Stimulated activated effector memory CD8-positive, alpha-beta T cell treated with anti-CD3 and anti-CD28 coated beads, Interleukin-12 subunit alpha, Interleukin-12 subunit beta, amount 100 ng/mL, for 72 hours (primary cell): Measurements from ENCODE around the gene CCDC24.

Source experiments
- ATAC-seq: fragments of 150-1000 bp; cut with Tn5 transposase; 2 replicates; pipeline ENCODE4 v1.10.0; 2021
- DNase-seq, 2 donors: peaks; one replicate each; pipeline ENCODE4 v3.0.0; 2021 to 2022; ENCODE audit warnings: low spot score in 2 of 2
- H3K27ac Mint-ChIP-seq: one replicate; pipeline ENCODE4 v1.8.0; 2022; ENCODE audit warnings: mild to moderate bottlenecking, mixed read lengths
- H3K36me3 Mint-ChIP-seq: one replicate; pipeline ENCODE4 v1.8.0; 2022; ENCODE audit warnings: mild to moderate bottlenecking, mixed read lengths
- H3K4me1 Mint-ChIP-seq: one replicate; pipeline ENCODE4 v1.8.0; 2022; ENCODE audit warnings: mixed read lengths
- H3K4me3 Mint-ChIP-seq: one replicate; pipeline ENCODE4 v1.8.0; 2022; ENCODE audit warnings: mild to moderate bottlenecking, mixed read lengths
- H3K9me3 Mint-ChIP-seq: one replicate; pipeline ENCODE4 v1.8.0; 2022; ENCODE audit warnings: mixed read lengths

Gene CCDC24

DNA sequence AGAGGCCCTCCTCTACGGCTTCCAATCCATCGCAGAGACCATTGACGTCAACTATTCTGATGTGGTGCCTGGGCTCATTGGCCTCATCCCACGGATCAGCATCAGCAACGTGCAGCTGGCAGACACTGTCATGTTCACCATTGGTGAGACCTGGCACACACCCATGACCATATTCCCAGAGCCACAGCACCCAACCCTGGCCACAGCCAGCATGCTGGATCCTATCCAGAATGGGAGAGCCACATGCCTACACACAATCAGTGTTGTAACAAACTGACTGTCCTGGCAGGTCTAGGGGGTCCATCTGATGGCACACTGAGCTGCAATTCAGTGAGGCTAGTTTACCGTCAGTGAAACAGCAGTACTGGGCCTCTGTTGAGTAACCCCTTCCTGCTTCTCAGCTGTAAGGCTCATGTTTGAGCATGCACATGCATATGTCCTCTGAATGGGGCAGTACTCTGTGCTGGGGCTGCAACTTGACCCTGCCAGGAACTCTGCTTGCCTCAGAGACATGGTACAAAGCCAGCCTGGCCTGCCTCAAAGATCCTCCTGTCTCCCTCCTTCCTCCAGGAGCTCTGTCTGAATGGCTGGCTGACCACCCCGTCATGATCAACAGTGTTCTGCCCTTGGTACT lies 33.9 kb upstream of the CCDC24 start:
- Mint-ChIP-seq H3K4me3 (no peak overlapping the region), H3K9me3 (no peaks in the 10 kb centered on the region), H3K4me1 (no peaks in the 10 kb centered on the region), H3K36me3 (peaks cover 11% of the 10 kb centered on the region), H3K27ac (peak overlapping the region; percentile 13)
- DNase-seq: no peak
- ATAC-seq: no peak

DNA sequence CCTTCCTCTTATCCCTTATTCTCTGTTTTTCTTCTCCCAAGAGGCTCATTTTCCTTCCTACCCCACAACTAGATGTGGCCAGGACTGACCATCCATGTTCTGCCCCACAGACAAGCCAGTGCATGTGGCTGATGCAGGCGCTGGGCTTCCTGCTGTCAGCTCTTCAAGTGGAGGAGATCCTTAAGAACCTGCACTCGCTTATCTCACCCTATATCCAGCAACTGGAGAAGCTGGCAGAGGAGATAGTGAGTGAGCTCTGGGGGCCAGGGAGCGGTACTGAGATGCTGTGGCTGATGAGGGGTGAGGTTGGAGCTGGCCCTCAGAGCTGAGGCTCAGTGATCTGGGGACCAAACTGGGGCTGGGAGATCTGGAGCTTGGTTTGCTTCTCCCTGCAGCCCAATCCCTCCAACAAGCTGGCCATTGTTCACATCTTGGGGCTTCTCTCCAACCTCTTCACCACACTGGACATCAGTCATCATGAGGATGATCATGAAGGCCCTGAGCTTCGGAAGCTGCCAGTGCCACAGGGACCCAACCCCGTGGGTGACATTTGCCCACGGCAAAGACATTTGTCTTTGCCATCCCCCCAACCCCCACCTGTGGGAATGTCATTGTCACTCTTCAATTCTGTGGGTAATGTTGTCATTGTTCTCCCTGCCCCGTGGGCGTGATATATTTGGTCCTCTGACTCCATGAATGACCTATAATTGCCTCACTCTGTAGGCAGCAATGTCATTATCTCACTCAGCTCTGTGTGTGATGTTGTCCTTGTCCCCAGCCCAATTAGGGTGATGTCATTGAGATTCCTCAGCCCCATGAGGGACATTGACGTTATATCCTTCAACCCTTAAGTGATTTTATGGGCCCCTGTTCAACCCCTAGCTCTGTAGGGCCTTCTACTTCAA lies 32.8 kb upstream of the CCDC24 start:
- H3K36me3 Mint-ChIP-seq: peaks cover 11% of the 10 kb centered on the region
- ATAC-seq: no peak
- no peak overlapping the region for H3K4me3 Mint-ChIP-seq
- no peaks in the 10 kb centered on the region for H3K9me3 Mint-ChIP-seq
- H3K4me1 Mint-ChIP-seq: no peaks in the 10 kb centered on the region
- H3K27ac Mint-ChIP-seq: no peak overlapping the region
- no peak for DNase-seq

DNA sequence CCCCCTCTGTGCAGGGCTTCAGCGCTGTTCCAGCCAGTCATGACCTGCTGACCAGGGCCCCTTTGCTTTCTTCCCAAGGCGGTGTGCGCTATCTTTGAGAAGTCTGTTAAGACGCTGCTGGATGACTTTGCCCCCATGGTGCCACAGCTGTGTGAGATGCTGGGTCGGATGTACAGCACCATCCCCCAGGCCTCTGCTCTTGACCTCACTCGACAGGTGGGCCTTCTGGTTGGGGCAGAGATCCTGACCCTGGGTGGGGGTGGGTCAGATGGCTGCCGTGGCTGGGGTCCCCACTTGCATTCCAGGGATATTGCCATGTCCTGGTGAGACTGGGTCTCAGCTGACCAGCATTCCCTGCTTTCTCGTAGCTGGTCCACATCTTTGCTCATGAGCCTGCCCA lies 30.6 kb upstream of the CCDC24 start:
- Mint-ChIP-seq H3K36me3 (peaks cover 11% of the 10 kb centered on the region), H3K4me3 (no peak overlapping the region), H3K4me1 (no peaks in the 10 kb centered on the region), H3K27ac (peak overlapping the region; percentile 33), H3K9me3 (no peaks in the 10 kb centered on the region)
- DNase-seq (no peak), ATAC-seq (no peak)

DNA sequence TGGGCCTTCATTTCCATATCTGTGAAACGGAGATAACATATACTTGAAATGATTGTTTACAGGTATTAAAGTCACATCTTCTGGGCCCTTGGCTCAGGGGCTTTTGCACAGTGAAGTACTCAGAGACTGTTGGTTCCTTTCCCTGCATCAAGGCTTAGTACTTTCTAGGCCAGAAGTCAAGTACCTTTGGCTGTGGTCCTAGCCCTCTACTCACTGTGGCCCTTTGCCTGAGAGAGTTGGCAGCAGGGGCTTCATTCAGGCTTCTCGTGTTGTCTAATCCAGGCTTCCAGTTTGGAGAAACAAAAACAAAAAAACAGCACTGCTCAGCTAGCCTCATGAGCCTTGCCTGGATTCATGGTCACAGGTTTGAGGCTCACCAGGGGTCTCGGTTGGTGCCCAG lies 29.7 kb upstream of the CCDC24 start:
- Mint-ChIP-seq H3K4me3 (no peak overlapping the region), H3K4me1 (no peaks in the 10 kb centered on the region), H3K9me3 (no peaks in the 10 kb centered on the region), H3K27ac (no peak overlapping the region), H3K36me3 (peaks cover 11% of the 10 kb centered on the region)
- no peak for ATAC-seq
- no peak for DNase-seq

DNA sequence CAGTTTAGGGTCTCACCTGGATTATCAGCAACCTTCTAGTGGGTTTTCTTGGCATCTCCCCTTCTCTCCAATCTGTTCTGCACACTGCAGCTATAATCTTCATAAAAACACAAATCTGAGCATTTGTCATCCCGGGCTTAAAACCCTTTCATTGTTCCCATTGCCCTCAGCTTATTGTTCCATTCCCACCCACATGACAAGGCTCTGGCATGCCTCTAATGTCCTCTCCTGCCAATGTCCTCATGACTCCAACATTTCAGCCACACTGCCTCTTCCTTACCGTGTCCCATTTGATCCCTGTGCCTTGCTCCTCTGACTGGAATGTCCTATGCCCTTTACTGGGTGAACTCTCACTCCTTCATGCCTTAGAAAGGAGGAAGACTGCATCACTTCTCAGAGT lies 29.1 kb upstream of the CCDC24 start:
- H3K36me3 Mint-ChIP-seq: peaks cover 7% of the 10 kb centered on the region
- no peak for DNase-seq
- no peak overlapping the region for H3K27ac Mint-ChIP-seq
- H3K9me3 Mint-ChIP-seq: no peaks in the 10 kb centered on the region
- no peak for ATAC-seq
- H3K4me3 Mint-ChIP-seq: no peak overlapping the region
- no peaks in the 10 kb centered on the region for H3K4me1 Mint-ChIP-seq

DNA sequence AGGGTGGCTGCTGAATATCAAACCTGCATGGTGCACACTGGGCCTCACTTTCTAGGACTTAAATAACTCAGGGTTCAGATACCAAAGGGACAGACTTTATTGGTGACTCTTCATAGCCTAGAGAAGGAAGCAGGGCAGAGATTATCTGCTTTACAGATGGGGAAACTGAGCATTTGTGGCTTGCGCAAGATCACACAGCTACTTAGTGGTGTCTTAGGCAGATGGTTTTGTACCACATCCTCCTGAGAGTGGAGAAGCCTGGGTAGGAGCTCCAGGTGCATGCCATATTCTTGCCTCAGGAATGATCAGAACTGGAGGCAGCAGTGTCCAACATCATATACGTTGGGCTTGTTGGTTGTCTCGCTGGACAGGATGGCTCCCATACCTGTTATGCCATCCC lies 28.4 kb upstream of the CCDC24 start:
- Mint-ChIP-seq H3K27ac (no peak overlapping the region), H3K36me3 (no peaks in the 10 kb centered on the region), H3K9me3 (no peaks in the 10 kb centered on the region), H3K4me1 (no peaks in the 10 kb centered on the region), H3K4me3 (no peak overlapping the region)
- ATAC-seq: no peak
- no peak for DNase-seq

DNA sequence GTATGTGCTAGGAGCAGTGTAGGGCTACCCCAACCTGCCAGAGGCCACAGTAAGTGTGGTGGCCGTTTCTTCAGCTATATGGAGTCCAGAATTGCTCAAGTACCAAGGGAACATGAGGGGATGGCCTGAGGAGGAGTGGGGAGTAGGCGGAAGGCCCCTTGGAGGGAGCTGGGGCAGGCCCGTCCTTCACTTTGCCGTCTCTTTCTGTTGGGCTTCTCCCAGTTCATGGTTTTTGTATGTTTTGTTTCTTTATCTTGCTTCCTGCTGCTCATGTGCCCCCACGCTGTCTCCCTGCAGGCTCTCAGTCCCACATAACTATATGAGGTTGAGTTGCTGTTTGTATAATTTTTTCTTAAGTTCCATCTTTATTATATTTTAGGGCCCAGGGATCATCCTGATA lies 27.5 kb upstream of the CCDC24 start:
- Mint-ChIP-seq H3K36me3 (no peaks in the 10 kb centered on the region), H3K4me1 (no peaks in the 10 kb centered on the region), H3K4me3 (no peak overlapping the region), H3K27ac (no peak overlapping the region), H3K9me3 (no peaks in the 10 kb centered on the region)
- DNase-seq: no peak
- no peak for ATAC-seq

DNA sequence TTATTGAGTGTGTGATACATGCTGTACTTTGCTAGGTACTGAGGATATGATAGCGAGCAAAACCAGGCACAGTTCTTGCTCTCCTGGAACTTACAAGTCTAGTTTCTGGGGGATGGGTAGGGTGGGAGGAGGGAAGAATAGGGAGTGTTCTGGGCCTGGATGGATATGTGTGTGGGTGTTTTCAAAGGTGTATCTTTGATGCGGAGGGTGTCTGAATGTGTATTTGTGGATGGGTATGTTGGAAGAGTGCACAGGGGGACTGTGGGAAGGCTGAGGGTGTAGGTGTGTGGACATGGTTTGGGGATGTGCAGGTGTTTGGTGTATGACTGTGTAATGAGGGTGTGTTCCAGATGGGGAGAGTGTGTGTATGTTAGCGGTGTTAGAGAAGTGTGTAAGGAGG lies 26.1 kb upstream of the CCDC24 start:
- DNase-seq: no peak
- peaks cover 12% of the 10 kb centered on the region for H3K4me1 Mint-ChIP-seq
- no peak overlapping the region for H3K4me3 Mint-ChIP-seq
- no peak for ATAC-seq
- H3K9me3 Mint-ChIP-seq: no peaks in the 10 kb centered on the region
- H3K36me3 Mint-ChIP-seq: no peaks in the 10 kb centered on the region
- H3K27ac Mint-ChIP-seq: no peak overlapping the region

DNA sequence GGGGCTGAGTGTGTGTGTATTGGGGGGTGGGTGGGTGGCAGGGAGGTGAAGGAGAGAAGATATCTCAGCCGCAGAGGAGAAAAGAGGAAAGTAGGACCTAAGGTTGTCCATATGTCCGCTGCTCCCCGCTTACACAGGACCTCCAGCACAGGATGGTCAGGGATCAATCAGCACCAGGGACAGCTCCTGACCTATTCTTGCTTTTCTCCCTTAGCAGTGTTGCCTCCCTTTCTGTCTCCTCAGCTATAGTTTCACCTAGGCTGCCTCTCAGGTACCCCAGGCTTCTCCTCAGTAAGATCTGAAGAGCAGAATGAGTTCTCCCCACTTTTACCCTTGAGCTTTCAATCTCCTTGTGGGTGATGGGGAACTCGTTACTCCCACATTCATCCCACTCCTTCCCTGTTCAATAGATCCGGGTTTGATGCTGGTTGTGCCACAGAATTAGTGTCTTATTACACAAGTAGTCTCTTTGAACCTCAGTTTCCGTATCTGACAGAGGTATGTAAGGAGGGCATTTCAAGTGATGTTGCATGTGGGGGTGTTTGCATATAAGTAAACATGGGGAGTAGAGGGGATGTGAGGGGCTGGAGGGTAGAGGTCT lies 23.0 kb upstream of the CCDC24 start:
- no peak for DNase-seq
- H3K9me3 Mint-ChIP-seq: no peaks in the 10 kb centered on the region
- H3K4me3 Mint-ChIP-seq: no peak overlapping the region
- H3K36me3 Mint-ChIP-seq: peaks cover 6% of the 10 kb centered on the region
- H3K4me1 Mint-ChIP-seq: peaks cover 23% of the 10 kb centered on the region
- ATAC-seq: no peak
- no peak overlapping the region for H3K27ac Mint-ChIP-seq

DNA sequence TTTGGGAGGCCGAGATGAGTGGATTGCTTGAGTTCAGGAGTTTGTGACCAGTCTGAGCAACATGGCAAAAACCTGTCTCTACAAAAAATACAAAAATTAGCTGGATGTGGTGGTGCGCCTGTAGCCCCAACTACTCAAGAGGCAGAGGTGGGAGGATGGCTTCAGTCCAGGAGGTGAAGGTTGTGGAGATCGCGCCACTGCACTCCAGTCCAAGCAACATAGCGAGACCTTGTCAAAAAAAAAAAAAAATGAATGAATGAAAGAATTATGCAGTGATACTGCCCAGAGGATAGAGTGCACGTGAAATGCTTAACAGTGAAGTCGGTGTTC lies 22.0 kb upstream of the CCDC24 start:
- ATAC-seq: no peak
- no peak for DNase-seq
- H3K4me1 Mint-ChIP-seq: peaks cover 33% of the 10 kb centered on the region
- H3K27ac Mint-ChIP-seq: peak overlapping the region; percentile 92
- peaks cover 6% of the 10 kb centered on the region for H3K36me3 Mint-ChIP-seq
- no peaks in the 10 kb centered on the region for H3K9me3 Mint-ChIP-seq
- H3K4me3 Mint-ChIP-seq: peak overlapping the region; percentile 96

DNA sequence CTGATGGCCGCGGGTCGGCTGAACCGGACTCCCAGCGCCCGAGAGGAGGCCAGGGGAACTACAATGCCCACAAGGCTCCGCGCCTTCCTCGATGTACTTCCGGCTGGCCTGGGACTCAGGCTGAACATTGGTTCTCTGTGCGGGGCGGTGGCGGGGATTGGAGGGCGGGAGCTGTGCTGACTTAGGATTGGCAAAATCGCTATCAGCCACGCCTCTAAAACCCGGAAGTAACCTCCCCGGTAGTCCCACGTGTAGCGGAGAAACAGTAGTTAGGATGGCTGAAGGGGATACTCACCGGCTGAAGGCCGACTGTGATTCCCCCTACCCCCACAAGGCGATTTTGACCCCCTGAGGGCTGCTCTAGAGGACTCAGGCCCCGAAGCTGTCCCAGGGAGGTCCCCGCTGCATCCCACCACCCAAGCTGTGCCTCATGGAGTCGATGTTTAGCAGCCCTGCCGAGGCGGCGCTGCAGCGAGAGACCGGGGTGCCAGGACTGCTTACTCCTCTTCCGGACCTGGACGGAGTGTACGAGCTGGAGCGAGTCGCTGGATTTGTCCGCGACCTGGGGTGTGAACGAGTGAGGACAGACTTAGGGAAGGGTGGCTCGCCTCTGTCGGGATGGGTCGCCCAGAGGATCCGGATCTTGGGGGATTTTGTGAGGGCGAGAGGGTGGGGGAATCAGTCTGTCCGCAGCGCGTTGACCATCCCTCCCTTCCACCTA lies 21.5 kb upstream of the CCDC24 start, which contains the start of gene DPH2:
Gene DPH2 (plus strand): TSS at position 265 of the 721 bp plus-strand sequence. CDS start 166 bp downstream, at position 431.
- peak within 1 kb of the TSS; percentile 96 for H3K4me3 Mint-ChIP-seq
- ATAC-seq: peak; percentile 93
- H3K4me1 Mint-ChIP-seq: peaks cover 35% of the 10 kb centered on the region
- DNase-seq: peak; percentile 70 to 90
- peak within 1 kb of the TSS; percentile 92 for H3K27ac Mint-ChIP-seq
- H3K9me3 Mint-ChIP-seq: no peaks in the 10 kb centered on the region
- H3K36me3 Mint-ChIP-seq: peaks cover 6% of the 10 kb centered on the region

DNA sequence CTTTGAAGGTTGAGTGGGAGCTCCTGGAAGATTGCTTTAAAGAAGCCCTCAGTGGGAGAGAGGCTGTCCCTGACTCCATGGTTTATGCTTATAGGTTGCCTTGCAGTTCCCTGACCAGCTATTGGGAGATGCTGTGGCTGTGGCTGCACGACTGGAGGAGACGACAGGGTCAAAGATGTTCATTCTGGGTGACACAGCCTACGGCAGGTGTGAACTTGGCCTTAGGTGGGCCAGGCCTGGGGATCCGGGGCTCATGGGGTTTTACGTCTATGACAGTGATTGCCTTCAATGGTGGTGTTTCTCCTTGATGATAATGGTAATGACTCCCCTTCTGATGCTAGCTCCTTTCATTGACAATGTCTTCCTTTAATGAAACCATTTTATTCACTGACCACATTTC lies 20.9 kb upstream of the CCDC24 start:
- DNase-seq (no peak), ATAC-seq (no peak)
- no peaks in the 10 kb centered on the region for H3K9me3 Mint-ChIP-seq
- peaks cover 10% of the 10 kb centered on the region for H3K36me3 Mint-ChIP-seq
- H3K27ac Mint-ChIP-seq: peak overlapping the region; percentile 92
- peak overlapping the region; percentile 96 for H3K4me3 Mint-ChIP-seq
- peaks cover 35% of the 10 kb centered on the region for H3K4me1 Mint-ChIP-seq

DNA sequence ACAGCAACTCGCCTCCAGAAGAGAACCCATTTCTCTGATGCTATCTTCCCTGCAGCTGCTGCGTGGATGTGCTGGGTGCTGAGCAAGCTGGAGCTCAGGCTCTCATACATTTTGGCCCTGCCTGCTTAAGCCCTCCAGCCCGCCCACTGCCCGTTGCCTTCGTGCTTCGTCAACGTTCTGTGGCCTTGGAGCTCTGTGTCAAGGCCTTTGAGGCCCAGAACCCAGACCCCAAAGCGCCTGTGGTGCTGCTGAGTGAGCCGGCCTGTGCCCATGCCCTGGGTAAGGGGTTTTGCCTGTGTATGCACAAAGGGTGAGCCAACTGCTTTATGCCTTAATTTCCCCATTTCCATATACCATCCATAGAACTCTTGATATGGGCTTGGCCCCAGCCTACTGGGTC lies 20.5 kb upstream of the CCDC24 start:
- Mint-ChIP-seq H3K4me1 (peaks cover 39% of the 10 kb centered on the region), H3K27ac (peak overlapping the region; percentile 92), H3K9me3 (no peaks in the 10 kb centered on the region), H3K4me3 (peak overlapping the region; percentile 96), H3K36me3 (peaks cover 14% of the 10 kb centered on the region)
- DNase-seq (no peak), ATAC-seq (no peak)

DNA sequence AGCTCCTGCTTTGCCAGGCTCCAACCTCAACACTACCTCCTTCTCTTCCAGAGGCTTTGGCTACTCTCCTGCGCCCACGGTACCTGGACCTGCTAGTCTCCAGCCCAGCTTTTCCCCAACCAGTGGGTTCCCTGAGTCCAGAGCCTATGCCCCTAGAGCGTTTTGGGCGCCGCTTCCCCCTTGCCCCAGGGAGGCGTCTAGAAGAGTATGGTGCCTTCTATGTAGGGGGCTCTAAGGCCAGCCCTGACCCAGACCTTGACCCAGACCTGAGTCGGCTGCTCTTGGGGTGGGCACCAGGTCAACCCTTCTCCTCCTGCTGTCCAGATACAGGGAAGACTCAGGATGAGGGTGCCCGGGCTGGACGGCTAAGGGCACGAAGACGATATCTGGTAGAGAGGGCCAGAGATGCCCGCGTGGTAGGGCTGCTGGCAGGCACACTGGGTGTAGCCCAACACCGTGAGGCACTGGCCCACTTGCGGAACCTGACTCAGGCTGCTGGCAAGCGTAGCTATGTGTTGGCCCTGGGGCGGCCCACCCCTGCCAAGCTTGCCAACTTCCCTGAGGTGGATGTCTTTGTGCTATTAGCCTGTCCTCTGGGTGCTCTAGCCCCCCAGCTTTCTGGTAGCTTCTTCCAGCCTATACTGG lies 19.9 kb upstream of the CCDC24 start:
- DNase-seq (no peak), ATAC-seq (no peak)
- peak overlapping the region; percentile 92 for H3K27ac Mint-ChIP-seq
- H3K9me3 Mint-ChIP-seq: no peaks in the 10 kb centered on the region
- peaks cover 20% of the 10 kb centered on the region for H3K36me3 Mint-ChIP-seq
- peaks cover 45% of the 10 kb centered on the region for H3K4me1 Mint-ChIP-seq
- H3K4me3 Mint-ChIP-seq: peak overlapping the region; percentile 96

DNA sequence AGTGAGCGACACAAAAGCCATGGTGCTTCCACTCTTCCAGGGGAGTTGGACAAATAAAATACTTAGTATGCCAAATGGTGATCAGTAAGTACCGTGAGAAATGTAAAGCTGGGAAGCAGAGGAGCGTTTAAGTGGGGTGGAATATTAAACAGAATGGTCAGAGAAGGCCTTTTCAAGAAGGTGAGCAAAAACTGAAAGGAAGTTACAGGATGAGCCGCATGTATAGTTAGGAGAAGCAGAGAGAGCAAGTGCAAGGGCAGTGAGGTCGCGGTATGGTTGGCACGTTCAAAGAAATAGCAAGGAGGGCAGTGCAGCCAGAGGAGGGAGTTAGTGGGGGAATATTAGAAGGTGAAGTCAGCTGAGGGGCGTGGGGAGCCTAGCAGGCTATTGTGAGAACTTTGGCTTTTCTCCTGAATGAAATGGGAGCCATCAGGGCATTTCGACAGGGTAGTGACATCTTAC lies 17.4 kb upstream of the CCDC24 start:
- Mint-ChIP-seq H3K27ac (peak overlapping the region; percentile 90), H3K9me3 (no peaks in the 10 kb centered on the region), H3K36me3 (peaks cover 37% of the 10 kb centered on the region), H3K4me3 (peak overlapping the region; percentile 87), H3K4me1 (peaks cover 69% of the 10 kb centered on the region)
- DNase-seq: no peak
- no peak for ATAC-seq
